Ishikawa (cell line): ENCODE measurements around the gene ATP1A3.

Experiments used
- CEBPB ChIP-seq: IDR thresholded peaks from 2 replicates; pipeline ENCODE4 v1.6.1; 2012
- CREB1 ChIP-seq: IDR thresholded peaks from 2 replicates; pipeline ENCODE4 v1.6.1; 2012; ENCODE audit warnings: low read depth
- EGR1 ChIP-seq: IDR thresholded peaks from 2 replicates; pipeline ENCODE4 v1.6.1; 2012
- EP300 ChIP-seq: IDR thresholded peaks from 2 replicates; pipeline ENCODE4 v1.6.1; 2012; ENCODE audit warnings: borderline replicate concordance
- FOXM1 ChIP-seq: IDR thresholded peaks from 2 replicates; pipeline ENCODE4 v1.6.1; 2012; ENCODE audit warnings: low read depth, borderline replicate concordance
- MAX ChIP-seq: IDR thresholded peaks from 2 replicates; pipeline ENCODE4 v1.6.1; 2012
- NFIC ChIP-seq: IDR thresholded peaks from 2 replicates; pipeline ENCODE4 v1.6.1; 2012
- RAD21 ChIP-seq: IDR thresholded peaks from 2 replicates; pipeline ENCODE4 v1.6.1; 2012; ENCODE audit warnings: low read depth
- REST ChIP-seq: IDR thresholded peaks from 2 replicates; pipeline ENCODE4 v1.6.1; 2012; ENCODE audit warnings: low read depth, mild to moderate bottlenecking
- TAF1 ChIP-seq: IDR thresholded peaks from 2 replicates; pipeline ENCODE4 v1.6.1; 2012; ENCODE audit warnings: low read depth, mild to moderate bottlenecking
- TCF12 ChIP-seq: IDR thresholded peaks from 2 replicates; pipeline ENCODE4 v1.6.1; 2012; ENCODE audit warnings: low read depth
- TEAD4 ChIP-seq: IDR thresholded peaks from 2 replicates; pipeline ENCODE4 v1.6.1; 2012
- USF1 ChIP-seq: IDR thresholded peaks from 2 replicates; pipeline ENCODE4 v1.6.1; 2012
- YY1 ChIP-seq: IDR thresholded peaks from 2 replicates; pipeline ENCODE4 v1.6.1; 2012; ENCODE audit warnings: low read depth
- ZBTB7A ChIP-seq: IDR thresholded peaks from 2 replicates; pipeline ENCODE4 v1.6.1; 2012; ENCODE audit warnings: low read depth

ATP1A3 gene

DNA sequence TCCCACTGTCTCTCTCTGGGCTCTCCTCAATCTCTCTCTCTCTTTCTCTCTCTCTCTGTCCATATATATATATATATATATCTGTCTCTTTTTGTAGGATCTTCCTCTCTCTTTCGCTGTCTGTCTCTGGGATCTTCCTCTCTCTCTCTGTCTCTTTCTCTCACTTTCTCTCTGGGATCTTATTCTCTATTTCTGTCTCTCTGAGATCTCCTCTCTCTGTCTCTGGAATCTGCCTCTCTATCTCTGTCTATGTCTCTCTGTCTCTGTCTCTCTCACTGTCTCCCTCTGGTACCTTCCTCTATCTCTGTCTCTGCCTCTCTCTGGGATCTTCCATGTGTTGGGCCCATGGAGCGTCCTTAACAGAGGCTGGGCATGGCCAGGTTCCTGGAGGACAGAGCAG, 3.4 kb downstream of the ATP1A3 start:
- TF ChIP-seq YY1, result no peak
- TF ChIP-seq EGR1, result no peak
- no peak for TF ChIP-seq NFIC
- TF ChIP-seq TEAD4, result no peak
- no peak for TF ChIP-seq CREB1

DNA sequence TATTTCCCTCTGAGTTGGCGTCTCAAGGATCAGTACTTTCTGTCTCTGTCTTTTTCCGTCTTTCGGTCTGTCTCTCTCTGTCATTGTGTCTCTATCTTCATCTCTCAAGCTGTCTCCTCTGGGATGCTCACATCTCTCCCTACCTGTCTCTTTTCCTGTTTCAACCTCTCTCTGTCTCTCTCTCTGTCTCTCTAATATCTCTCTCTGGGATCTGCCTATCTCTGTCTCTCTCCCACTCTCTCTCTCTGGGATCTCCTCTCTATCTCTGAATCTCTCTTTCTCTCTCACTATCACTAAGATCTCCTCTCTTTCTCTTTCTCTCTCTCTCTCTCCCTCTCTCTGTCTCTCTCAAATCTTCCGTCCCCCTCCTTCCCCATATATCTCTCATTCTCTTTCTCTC, 4.0 kb downstream of the ATP1A3 start:
- no peak for TF ChIP-seq RAD21
- TF ChIP-seq TCF12, result no peak
- no peak for TF ChIP-seq MAX
- no peak for TF ChIP-seq USF1
- TF ChIP-seq REST, result no peak
- TF ChIP-seq FOXM1, result no peak
- no peak for TF ChIP-seq CREB1
- TF ChIP-seq TAF1, result no peak
- no peak for TF ChIP-seq EP300
- no peak for TF ChIP-seq ZBTB7A
- TF ChIP-seq NFIC, result no peak
- no peak for TF ChIP-seq CEBPB

- TF ChIP-seq TEAD4 (no peak), RAD21 (no peak), TCF12 (no peak), CEBPB (no peak), CREB1 (no peak), NFIC (no peak), MAX (no peak), REST (no peak)
These were observed 5.1 kb downstream of the ATP1A3 start for GRCh38 chr19:41988947-41989346.

GRCh38 chr19:41987141-41987860, 6.7 kb downstream of the ATP1A3 start:
- no peak for TF ChIP-seq ZBTB7A
- TF ChIP-seq MAX, result no peak
- TF ChIP-seq REST, result no peak
- TF ChIP-seq TAF1, result no peak
- no peak for TF ChIP-seq TEAD4
- no peak for TF ChIP-seq RAD21
- no peak for TF ChIP-seq USF1
- TF ChIP-seq EP300, result no peak
- TF ChIP-seq CREB1, result no peak
- TF ChIP-seq YY1, result no peak
- TF ChIP-seq NFIC, result no peak
- TF ChIP-seq EGR1, result no peak
- no peak for TF ChIP-seq FOXM1
- TF ChIP-seq TCF12, result no peak
- TF ChIP-seq CEBPB, result no peak
